Lower lobe of right lung (tissue), 2 donors: ENCODE data around the gene FLRT1. TPM values are rescaled to one million over a fixed set of nuclear protein-coding genes. Genes with fewer than 3 reads are reported as not detected.

Experiments used
- ATAC-seq, 2 donors: fragments of 200-7000 bp; cut with Tn5 transposase; one replicate each; pipeline ENCODE4 v1.9.1; 2020 to 2022; ENCODE audit warnings: mild to moderate bottlenecking in 2 of 2, moderate library complexity in 2 of 2
- DNase-seq: peaks from one replicate; pipeline ENCODE4 v3.0.0-alpha.2; 2020
- H3K27ac ChIP-seq: fragments of 200-600 bp; one replicate; pipeline ENCODE4 v1.8.0; 2022
- H3K27me3 ChIP-seq: fragments of 200-600 bp; one replicate; pipeline ENCODE4 v1.8.0; 2022; ENCODE audit warnings: low read depth
- H3K36me3 ChIP-seq: fragments of 200-600 bp; one replicate; pipeline ENCODE4 v1.8.0; 2022; ENCODE audit warnings: mild to moderate bottlenecking
- H3K4me1 ChIP-seq: fragments of 200-600 bp; one replicate; pipeline ENCODE4 v1.8.0; 2022
- H3K4me3 ChIP-seq: fragments of 200-600 bp; one replicate; pipeline ENCODE4 v1.8.0; 2022; ENCODE audit warnings: mild to moderate bottlenecking
- H3K9me3 ChIP-seq: fragments of 200-600 bp; one replicate; pipeline ENCODE4 v1.8.0; 2022
- intact Hi-C: fragments of 100-400 bp; cut with DNase I; formaldehyde crosslinking; loops from one replicate; pipeline ENCODE4 v1.11.0; 2022
- total RNA-seq: library from RNA; stranded (reverse); fragmentation: NEBNext Ultra II Directional; extraction: Animal tissue kit (Norgen Biotek cat#: 25700); gene quantifications from one replicate; pipeline ENCODE4 v1.2.1, GENCODE V29; 2021
- TF ChIP-seq, protein P1 (sequence below): fragments of 200-600 bp; IDR thresholded peaks from one replicate; pipeline ENCODE4 v1.8.0; 2022; ENCODE audit warnings: antibody characterized with exemption, mild to moderate bottlenecking
- donor health status: DM: no; HTN: yes; CAD: no; lungs with severe emphysema.

FLRT1 gene
- total RNA-seq, 1 donor from 2014 or later: not detected

DNA sequence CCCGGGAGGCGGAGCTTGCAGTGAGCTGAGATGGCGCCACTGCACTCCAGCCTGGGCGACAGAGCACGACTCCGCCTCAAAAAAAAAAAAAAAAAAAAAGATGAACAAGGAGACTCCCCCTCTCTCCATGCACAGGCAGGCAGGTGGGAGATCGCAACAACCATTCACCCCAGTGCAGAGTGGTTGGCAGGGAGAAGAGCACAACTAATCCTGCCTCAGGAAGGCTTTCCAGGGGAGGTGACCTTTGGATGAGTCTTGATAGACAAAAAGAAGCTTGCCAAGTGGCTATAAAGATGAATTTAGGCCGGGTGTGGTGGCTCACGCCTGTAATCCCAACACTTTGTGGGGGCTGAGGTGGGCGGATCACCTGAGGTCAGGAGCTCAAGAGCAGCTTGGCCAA lies 30.0 kb downstream of the FLRT1 start:
- DNase-seq (no peak), ATAC-seq (no peak)
- no peak overlapping the region for H3K4me3 ChIP-seq
- H3K9me3 ChIP-seq: no peaks in the 10 kb centered on the region
- peaks cover 7% of the 10 kb centered on the region for H3K4me1 ChIP-seq
- H3K27ac ChIP-seq: no peak overlapping the region
- TF ChIP-seq, protein P1, sequence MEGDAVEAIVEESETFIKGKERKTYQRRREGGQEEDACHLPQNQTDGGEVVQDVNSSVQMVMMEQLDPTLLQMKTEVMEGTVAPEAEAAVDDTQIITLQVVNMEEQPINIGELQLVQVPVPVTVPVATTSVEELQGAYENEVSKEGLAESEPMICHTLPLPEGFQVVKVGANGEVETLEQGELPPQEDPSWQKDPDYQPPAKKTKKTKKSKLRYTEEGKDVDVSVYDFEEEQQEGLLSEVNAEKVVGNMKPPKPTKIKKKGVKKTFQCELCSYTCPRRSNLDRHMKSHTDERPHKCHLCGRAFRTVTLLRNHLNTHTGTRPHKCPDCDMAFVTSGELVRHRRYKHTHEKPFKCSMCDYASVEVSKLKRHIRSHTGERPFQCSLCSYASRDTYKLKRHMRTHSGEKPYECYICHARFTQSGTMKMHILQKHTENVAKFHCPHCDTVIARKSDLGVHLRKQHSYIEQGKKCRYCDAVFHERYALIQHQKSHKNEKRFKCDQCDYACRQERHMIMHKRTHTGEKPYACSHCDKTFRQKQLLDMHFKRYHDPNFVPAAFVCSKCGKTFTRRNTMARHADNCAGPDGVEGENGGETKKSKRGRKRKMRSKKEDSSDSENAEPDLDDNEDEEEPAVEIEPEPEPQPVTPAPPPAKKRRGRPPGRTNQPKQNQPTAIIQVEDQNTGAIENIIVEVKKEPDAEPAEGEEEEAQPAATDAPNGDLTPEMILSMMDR: no peak
- H3K36me3 ChIP-seq: no peaks in the 10 kb centered on the region
- intact Hi-C loops: no loop called here
- H3K27me3 ChIP-seq: peaks cover 21% of the 10 kb centered on the region

DNA sequence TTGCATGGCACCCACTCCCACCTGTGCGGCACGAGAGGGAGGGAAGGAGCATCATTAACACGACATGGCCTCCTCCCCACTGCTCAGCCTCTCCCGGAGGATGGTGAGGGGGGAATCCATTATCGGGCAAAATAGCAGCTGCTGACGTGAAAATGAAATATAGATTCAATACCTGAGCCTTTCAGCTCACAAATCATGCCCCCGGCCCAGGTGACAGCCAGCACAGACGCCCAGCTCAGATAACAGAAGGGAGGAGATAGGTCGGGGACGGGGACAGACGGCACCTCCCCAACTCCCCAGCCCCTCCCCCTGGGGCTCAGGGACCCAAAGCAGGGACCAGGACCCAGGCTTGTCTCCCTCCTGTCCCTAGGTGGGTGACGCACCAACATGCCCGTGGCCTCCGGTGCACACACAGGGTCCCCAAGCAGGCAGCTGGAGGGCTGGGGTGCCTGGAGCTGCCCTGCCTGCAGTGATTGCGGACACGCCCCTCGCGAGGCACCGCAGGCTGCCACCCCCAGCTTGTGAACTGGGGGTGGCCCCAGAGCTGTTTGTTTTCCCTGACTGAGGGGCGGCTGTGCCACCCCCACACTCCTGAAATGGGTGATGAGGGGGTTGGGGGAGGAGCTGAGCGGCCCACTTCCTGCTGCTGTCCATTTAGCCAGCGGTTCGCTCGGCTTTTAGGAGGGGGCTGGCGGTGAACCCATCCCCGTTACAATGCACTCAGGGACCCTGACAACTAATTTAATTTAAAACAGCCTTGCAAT lies 31.7 kb downstream of the FLRT1 start:
- ATAC-seq: no peak
- H3K36me3 ChIP-seq: no peaks in the 10 kb centered on the region
- no peak for DNase-seq
- no peaks in the 10 kb centered on the region for H3K9me3 ChIP-seq
- intact Hi-C loops: no loop called here
- TF ChIP-seq, protein P1: no peak
- no peak overlapping the region for H3K4me3 ChIP-seq
- peaks cover 7% of the 10 kb centered on the region for H3K27me3 ChIP-seq
- no peak overlapping the region for H3K27ac ChIP-seq
- H3K4me1 ChIP-seq: no peaks in the 10 kb centered on the region

DNA sequence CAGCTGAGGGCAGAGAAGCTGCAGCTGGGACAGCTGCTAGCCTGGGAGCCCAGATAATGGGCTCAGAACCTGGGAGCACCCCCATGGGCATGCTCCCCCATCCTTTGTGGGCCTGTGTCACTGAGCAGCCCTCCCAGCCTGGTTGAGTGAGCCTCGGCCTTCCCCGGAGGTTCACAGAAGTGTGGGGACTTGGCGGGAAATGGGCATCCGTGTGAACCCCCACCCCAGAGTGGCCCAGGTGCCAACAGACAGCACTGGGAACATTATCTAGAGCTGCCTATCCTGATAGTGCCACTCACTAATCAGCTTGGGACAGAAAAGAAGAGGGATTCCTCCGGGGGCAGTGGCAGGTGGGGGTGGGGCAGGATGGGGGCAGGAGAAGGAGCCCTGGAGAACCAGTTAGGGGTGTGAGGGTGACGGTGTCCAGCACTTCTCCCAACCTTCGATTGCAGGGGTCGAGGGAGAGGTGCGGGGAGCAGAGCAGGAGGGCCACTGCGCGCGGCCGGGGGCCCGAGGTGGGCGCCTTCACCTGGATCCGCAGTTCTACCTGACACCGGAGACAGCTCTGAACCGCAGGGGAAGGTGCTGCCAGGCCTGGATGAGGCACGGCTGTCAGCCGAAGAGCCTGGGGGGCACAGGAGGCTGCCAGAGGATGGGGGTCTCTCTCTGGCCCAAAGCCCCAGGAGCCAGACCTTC lies 33.1 kb downstream of the FLRT1 start:
- H3K36me3 ChIP-seq: no peaks in the 10 kb centered on the region
- intact Hi-C loops: no loop called here
- no peaks in the 10 kb centered on the region for H3K4me1 ChIP-seq
- no peaks in the 10 kb centered on the region for H3K27me3 ChIP-seq
- no peak for DNase-seq
- H3K27ac ChIP-seq: no peak overlapping the region
- TF ChIP-seq, protein P1: no peak
- H3K4me3 ChIP-seq: no peak overlapping the region
- no peaks in the 10 kb centered on the region for H3K9me3 ChIP-seq
- ATAC-seq: no peak

DNA sequence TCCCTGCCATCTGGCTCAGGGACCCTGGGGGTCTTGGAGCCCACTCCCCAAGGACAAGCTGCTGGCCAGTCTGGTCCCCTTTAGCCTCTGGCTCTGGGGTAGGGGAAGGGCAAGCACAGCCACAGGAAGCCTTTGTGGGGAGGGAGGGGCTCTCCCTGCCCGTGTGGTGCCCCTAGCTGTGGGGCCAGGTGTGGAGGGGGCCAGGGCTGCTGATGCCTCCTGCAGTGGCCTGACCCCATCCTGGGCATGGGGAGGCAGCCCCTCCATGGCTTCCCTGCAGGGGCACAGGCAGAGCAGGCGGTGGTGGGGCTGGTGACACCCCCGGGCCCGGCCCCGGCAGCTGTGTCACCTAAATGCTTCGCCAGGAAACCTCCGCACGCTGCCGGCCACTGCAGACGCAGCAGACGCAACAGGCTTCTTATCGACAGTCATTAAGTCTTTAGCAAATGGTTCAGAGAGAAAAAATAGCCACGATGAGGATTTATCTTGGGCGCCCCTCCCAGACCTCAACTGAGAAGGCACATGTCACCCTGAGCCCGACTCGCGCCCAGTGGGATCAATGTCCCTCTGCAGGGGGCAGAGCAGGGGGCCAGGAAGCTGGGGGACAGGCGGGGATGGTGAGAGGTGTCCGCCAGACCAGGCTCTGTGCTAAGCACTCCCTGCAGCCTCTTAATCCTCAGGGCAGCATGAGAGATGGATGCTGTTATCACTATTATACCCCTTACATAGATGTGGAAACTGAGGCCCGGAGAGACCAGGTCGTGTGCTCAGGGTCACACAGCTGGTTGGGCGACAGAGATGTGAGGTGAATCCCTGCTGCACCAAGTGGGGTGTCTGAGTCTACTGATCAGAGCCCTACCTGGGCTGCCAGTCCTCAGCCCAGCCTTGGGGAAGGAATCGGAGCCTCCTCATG lies 33.9 kb downstream of the FLRT1 start:
- H3K27me3 ChIP-seq: no peaks in the 10 kb centered on the region
- TF ChIP-seq, protein P1: no peak
- H3K4me3 ChIP-seq: no peak overlapping the region
- no peak overlapping the region for H3K27ac ChIP-seq
- ATAC-seq: no peak
- H3K4me1 ChIP-seq: no peaks in the 10 kb centered on the region
- intact Hi-C loops: no loop called here
- no peaks in the 10 kb centered on the region for H3K9me3 ChIP-seq
- H3K36me3 ChIP-seq: no peaks in the 10 kb centered on the region
- DNase-seq: no peak

DNA sequence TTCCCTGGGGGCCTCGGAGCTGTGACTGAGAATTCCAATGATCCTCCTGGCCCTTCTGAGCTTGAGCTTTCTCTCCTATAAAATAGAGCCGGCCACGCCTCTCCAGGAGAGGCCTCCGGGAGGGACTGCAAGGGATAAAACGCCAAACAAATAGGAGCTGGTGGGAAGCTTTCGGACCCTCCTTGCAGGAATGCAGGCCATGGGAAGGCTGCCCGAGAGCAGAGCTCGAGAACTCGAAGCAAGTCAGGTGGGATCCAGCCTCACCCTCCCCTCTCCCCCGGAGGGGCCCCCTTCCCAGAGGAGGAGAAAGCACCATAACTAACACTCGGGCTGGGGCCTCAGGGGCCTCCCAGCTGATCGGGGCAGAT lies 34.6 kb downstream of the FLRT1 start:
- no peak overlapping the region for H3K4me3 ChIP-seq
- no peaks in the 10 kb centered on the region for H3K36me3 ChIP-seq
- H3K9me3 ChIP-seq: no peaks in the 10 kb centered on the region
- H3K4me1 ChIP-seq: no peaks in the 10 kb centered on the region
- intact Hi-C loops: no loop called here
- no peak for ATAC-seq
- TF ChIP-seq, protein P1: no peak
- no peak for DNase-seq
- no peaks in the 10 kb centered on the region for H3K27me3 ChIP-seq
- H3K27ac ChIP-seq: no peak overlapping the region
